ENCODE data around the gene GOLGA8M. TPM values are rescaled to one million over a fixed set of nuclear protein-coding genes. Genes with fewer than 3 reads are reported as not detected.
"Not testable (repeated sequence)": the region's sequence is repeated elsewhere in the genome, so short reads cannot be mapped to it uniquely, and the experiment has no call there.

GOLGA8M gene
- total RNA-seq, 1 experiment from 2014 or later = not detected

GRCh38 chr15:28673533-28673932, 38.7 kb downstream of the GOLGA8M start:
- not testable (repeated sequence) for H3K4me1 ChIP-seq (ENCODE audit: low read length); H3K4me2 ChIP-seq (ENCODE audit: low read depth, low read length, poor library complexity, severe bottlenecking); H3K9me3 ChIP-seq (ENCODE audit: low read length); H3K9ac ChIP-seq (ENCODE audit: low read length); H2AFZ ChIP-seq (ENCODE audit: low read length); H3K9me2 ChIP-seq (replicated peaks; ENCODE audit: insufficient read depth, low read length); H3K27ac ChIP-seq (ENCODE audit: low read length); H3K36me3 ChIP-seq (ENCODE audit: insufficient read depth, low read length); H3K27me3 ChIP-seq (ENCODE audit: low read length); H4K20me1 ChIP-seq (ENCODE audit: insufficient read depth, low read depth, low read length); H3K79me2 ChIP-seq (ENCODE audit: low read length); DNase-seq; H3K4me3 ChIP-seq (ENCODE audit: low read length)

GRCh38 chr15:28672122-28672521, 40.1 kb downstream of the GOLGA8M start:
- not testable (repeated sequence) for H3K9me3 ChIP-seq (ENCODE audit: low read length); H3K27me3 ChIP-seq (ENCODE audit: low read length); H3K27ac ChIP-seq (ENCODE audit: low read length); H3K4me3 ChIP-seq (ENCODE audit: low read length); H3K9me2 ChIP-seq (replicated peaks; ENCODE audit: insufficient read depth, low read length); H3K36me3 ChIP-seq (ENCODE audit: insufficient read depth, low read length); H2AFZ ChIP-seq (ENCODE audit: low read length); H3K4me2 ChIP-seq (ENCODE audit: low read depth, low read length, poor library complexity, severe bottlenecking); H3K4me1 ChIP-seq (ENCODE audit: low read length); H4K20me1 ChIP-seq (ENCODE audit: insufficient read depth, low read depth, low read length); H3K79me2 ChIP-seq (ENCODE audit: low read length); DNase-seq; H3K9ac ChIP-seq (ENCODE audit: low read length)

GRCh38 chr15:28666402-28666801, 45.8 kb downstream of the GOLGA8M start:
- H3K9me2 ChIP-seq (replicated peaks; ENCODE audit: insufficient read depth, low read length); H3K27me3 ChIP-seq (ENCODE audit: low read length); H3K79me2 ChIP-seq (ENCODE audit: low read length); H3K36me3 ChIP-seq (ENCODE audit: insufficient read depth, low read length); H4K20me1 ChIP-seq (ENCODE audit: insufficient read depth, low read depth, low read length); H3K4me3 ChIP-seq (ENCODE audit: low read length); DNase-seq; H3K9me3 ChIP-seq (ENCODE audit: low read length); H3K27ac ChIP-seq (ENCODE audit: low read length); H2AFZ ChIP-seq (ENCODE audit: low read length); H3K4me1 ChIP-seq (ENCODE audit: low read length); H3K4me2 ChIP-seq (ENCODE audit: low read depth, low read length, poor library complexity, severe bottlenecking); H3K9ac ChIP-seq (ENCODE audit: low read length): not testable (repeated sequence)

GRCh38 chr15:28664575-28664974, 47.6 kb downstream of the GOLGA8M start:
- not testable (repeated sequence) for H3K4me3 ChIP-seq (ENCODE audit: low read length); H4K20me1 ChIP-seq (ENCODE audit: insufficient read depth, low read depth, low read length); H3K9me3 ChIP-seq (ENCODE audit: low read length); DNase-seq; H3K27me3 ChIP-seq (ENCODE audit: low read length); H3K9me2 ChIP-seq (replicated peaks; ENCODE audit: insufficient read depth, low read length); H3K4me1 ChIP-seq (ENCODE audit: low read length); H2AFZ ChIP-seq (ENCODE audit: low read length); H3K79me2 ChIP-seq (ENCODE audit: low read length); H3K4me2 ChIP-seq (ENCODE audit: low read depth, low read length, poor library complexity, severe bottlenecking); H3K9ac ChIP-seq (ENCODE audit: low read length); H3K36me3 ChIP-seq (ENCODE audit: insufficient read depth, low read length); H3K27ac ChIP-seq (ENCODE audit: low read length)

- not testable (repeated sequence) for H3K9ac ChIP-seq (ENCODE audit: low read length); H3K36me3 ChIP-seq (ENCODE audit: insufficient read depth, low read length); H3K4me1 ChIP-seq (ENCODE audit: low read length); DNase-seq; H3K27me3 ChIP-seq (ENCODE audit: low read length); H3K4me3 ChIP-seq (ENCODE audit: low read length); H3K9me2 ChIP-seq (replicated peaks; ENCODE audit: insufficient read depth, low read length); H3K27ac ChIP-seq (ENCODE audit: low read length); H3K4me2 ChIP-seq (ENCODE audit: low read depth, low read length, poor library complexity, severe bottlenecking); H3K79me2 ChIP-seq (ENCODE audit: low read length); H2AFZ ChIP-seq (ENCODE audit: low read length); H4K20me1 ChIP-seq (ENCODE audit: insufficient read depth, low read depth, low read length); H3K9me3 ChIP-seq (ENCODE audit: low read length)
Observed at GRCh38 chr15:28663717-28664116, 48.5 kb downstream of the GOLGA8M start.

GRCh38 chr15:28660750-28661149, 51.5 kb downstream of the GOLGA8M start:
- not testable (repeated sequence) for H2AFZ ChIP-seq (ENCODE audit: low read length); H3K27ac ChIP-seq (ENCODE audit: low read length); H3K4me1 ChIP-seq (ENCODE audit: low read length); H3K9ac ChIP-seq (ENCODE audit: low read length); H3K27me3 ChIP-seq (ENCODE audit: low read length); H3K4me2 ChIP-seq (ENCODE audit: low read depth, low read length, poor library complexity, severe bottlenecking); H3K9me3 ChIP-seq (ENCODE audit: low read length); H3K79me2 ChIP-seq (ENCODE audit: low read length); H3K36me3 ChIP-seq (ENCODE audit: insufficient read depth, low read length); H4K20me1 ChIP-seq (ENCODE audit: insufficient read depth, low read depth, low read length); DNase-seq; H3K9me2 ChIP-seq (replicated peaks; ENCODE audit: insufficient read depth, low read length); H3K4me3 ChIP-seq (ENCODE audit: low read length)

- H2AFZ ChIP-seq (ENCODE audit: low read length); H3K4me2 ChIP-seq (ENCODE audit: low read depth, low read length, poor library complexity, severe bottlenecking); H3K4me1 ChIP-seq (ENCODE audit: low read length); H3K9me2 ChIP-seq (replicated peaks; ENCODE audit: insufficient read depth, low read length); H4K20me1 ChIP-seq (ENCODE audit: insufficient read depth, low read depth, low read length); H3K27ac ChIP-seq (ENCODE audit: low read length); H3K9ac ChIP-seq (ENCODE audit: low read length); H3K36me3 ChIP-seq (ENCODE audit: insufficient read depth, low read length); H3K9me3 ChIP-seq (ENCODE audit: low read length); H3K79me2 ChIP-seq (ENCODE audit: low read length); H3K27me3 ChIP-seq (ENCODE audit: low read length); H3K4me3 ChIP-seq (ENCODE audit: low read length); DNase-seq: not testable (repeated sequence)
Observed at GRCh38 chr15:28656018-28656360, 56.2 kb downstream of the GOLGA8M start.

GRCh38 chr15:28655329-28656017, 56.7 kb downstream of the GOLGA8M start:
- not testable (repeated sequence) for H3K9me3 ChIP-seq (ENCODE audit: low read length); H2AFZ ChIP-seq (ENCODE audit: low read length); H3K36me3 ChIP-seq (ENCODE audit: insufficient read depth, low read length)

GRCh38 chr15:28654194-28654593, 58.0 kb downstream of the GOLGA8M start:
- not testable (repeated sequence) for H3K27ac ChIP-seq (ENCODE audit: low read length); H3K4me2 ChIP-seq (ENCODE audit: low read depth, low read length, poor library complexity, severe bottlenecking); H3K36me3 ChIP-seq (ENCODE audit: insufficient read depth, low read length); H3K4me3 ChIP-seq (ENCODE audit: low read length); H2AFZ ChIP-seq (ENCODE audit: low read length); H3K9ac ChIP-seq (ENCODE audit: low read length); H3K9me2 ChIP-seq (replicated peaks; ENCODE audit: insufficient read depth, low read length); H3K27me3 ChIP-seq (ENCODE audit: low read length); H4K20me1 ChIP-seq (ENCODE audit: insufficient read depth, low read depth, low read length); H3K9me3 ChIP-seq (ENCODE audit: low read length); DNase-seq; H3K79me2 ChIP-seq (ENCODE audit: low read length); H3K4me1 ChIP-seq (ENCODE audit: low read length)

More at GRCh38 chr15:28655329-28656017, 56.7 kb downstream of the GOLGA8M start:
- not testable (repeated sequence) for H3K4me1 ChIP-seq (ENCODE audit: low read length); DNase-seq; H3K27ac ChIP-seq (ENCODE audit: low read length); H3K4me3 ChIP-seq (ENCODE audit: low read length); H3K79me2 ChIP-seq (ENCODE audit: low read length); H4K20me1 ChIP-seq (ENCODE audit: insufficient read depth, low read depth, low read length); H3K9ac ChIP-seq (ENCODE audit: low read length); H3K4me2 ChIP-seq (ENCODE audit: low read depth, low read length, poor library complexity, severe bottlenecking); H3K27me3 ChIP-seq (ENCODE audit: low read length); H3K9me2 ChIP-seq (replicated peaks; ENCODE audit: insufficient read depth, low read length)

All from Karpas-422 (cell line).